Fibroblast of lung (primary cell): ENCODE measurements around the gene AADACL4. TPM values are rescaled to one million over a fixed set of nuclear protein-coding genes. Genes with fewer than 3 reads are reported as not detected.
"Not testable (repeated sequence)": the region's sequence is repeated elsewhere in the genome, so short reads cannot be mapped to it uniquely, and the experiment has no call there.

Source experiments
- DNase-seq, 2 donors: peaks; one replicate each; pipeline versions ENCODE4 v3.0.0 to v3.0.0-alpha.2; 2010; ENCODE audit warnings: low read depth in 2 of 2
- H2AFZ ChIP-seq: 2 replicates; pipeline ENCODE4 v1.5.1; 2012; ENCODE audit warnings: low read length, control low read depth, inconsistent platforms
- H3K27ac ChIP-seq: 2 replicates; pipeline ENCODE4 v1.5.1; 2011; ENCODE audit warnings: low read length, control low read depth; ENCODE audit not compliant: insufficient read depth
- H3K27me3 ChIP-seq: 2 replicates; pipeline ENCODE4 v1.5.1; 2011; ENCODE audit warnings: mild to moderate bottlenecking, low read length; ENCODE audit not compliant: control insufficient read depth, insufficient read depth
- H3K36me3 ChIP-seq: 2 replicates; pipeline ENCODE4 v1.5.1; 2011; ENCODE audit warnings: low read length; ENCODE audit not compliant: control insufficient read depth, insufficient read depth
- H3K4me1 ChIP-seq: 2 replicates; pipeline ENCODE4 v1.5.1; 2011; ENCODE audit warnings: low read length; ENCODE audit not compliant: control insufficient read depth, insufficient read depth; ENCODE audit errors: extremely low read depth
- H3K4me2 ChIP-seq: 2 replicates; pipeline ENCODE4 v1.5.1; 2011; ENCODE audit warnings: low read length, control low read depth; ENCODE audit not compliant: insufficient read depth; ENCODE audit errors: extremely low read depth
- H3K4me3 ChIP-seq, 4 experiments: fragments of 200-600 bp in 1 of 4; sonication (generic) in 1 of 4; replicated peaks in 1 of 4; 2 replicates each; pipeline ENCODE4 v1.5.1; 2011 to 2016; ENCODE audit warnings: low read length in 4 of 4, low read depth in 3 of 4, mild to moderate bottlenecking in 3 of 4, control low read depth in 2 of 4, inconsistent platforms in 1 of 4, mixed read lengths in 1 of 4; ENCODE audit not compliant: insufficient read depth in 1 of 4; ENCODE audit errors: control extremely low read depth in 1 of 4
- H3K79me2 ChIP-seq: 2 replicates; pipeline ENCODE4 v1.5.1; 2012; ENCODE audit warnings: mild to moderate bottlenecking, low read length, inconsistent platforms; ENCODE audit not compliant: control insufficient read depth, insufficient read depth
- H3K9ac ChIP-seq: 2 replicates; pipeline ENCODE4 v1.5.1; 2011; ENCODE audit warnings: mild to moderate bottlenecking, low read length, control low read depth; ENCODE audit not compliant: insufficient read depth
- H3K9me3 ChIP-seq: 2 replicates; pipeline ENCODE4 v1.5.1; 2012; ENCODE audit warnings: low read depth, low read length; ENCODE audit not compliant: control insufficient read depth, insufficient read depth
- H4K20me1 ChIP-seq: 2 replicates; pipeline ENCODE4 v1.5.1; 2011; ENCODE audit warnings: low read length; ENCODE audit not compliant: control insufficient read depth, insufficient read depth; ENCODE audit errors: extremely low read depth
- EZH2 ChIP-seq: IDR thresholded peaks from 2 replicates; pipeline ENCODE4 v1.5.1; 2012; ENCODE audit warnings: low read length, control low read depth, mild to moderate bottlenecking; ENCODE audit errors: missing control alignments
- polyA plus RNA-seq, 2 donors: library from polyadenylated mRNA; depleted of rRNA in 1 of 2; stranded (reverse) in 1 of 2; unstranded in 1 of 2; fragments of >200 nt; gene quantifications; 2 replicates each; pipeline ENCODE4 v1.2.1, GENCODE V29; 2011 to 2012; ENCODE audit warnings: missing spikeins in 1 of 2
- total RNA-seq: library from RNA; depleted of rRNA; stranded (reverse); fragments of >200 nt; gene quantifications from 2 replicates; pipeline ENCODE4 v1.2.1, GENCODE V29; 2014
- TF ChIP-seq, protein P1 (sequence below), 2 donors: IDR thresholded peaks in 1 of 2; conservative IDR thresholded peaks in 1 of 2; 1 replicate in 1 of 2; 2 replicates in 1 of 2; pipeline ENCODE4 v1.5.1; 2011 to 2012; ENCODE audit warnings: low read length in 2 of 2, control low read depth in 1 of 2, inconsistent platforms in 1 of 2, low read depth in 1 of 2, mild to moderate bottlenecking in 1 of 2

AADACL4 gene
- total and polyA plus RNA-seq, 2 donors (not counting 1 experiment from before 2014, with no cell fraction given), result not detected

DNA sequence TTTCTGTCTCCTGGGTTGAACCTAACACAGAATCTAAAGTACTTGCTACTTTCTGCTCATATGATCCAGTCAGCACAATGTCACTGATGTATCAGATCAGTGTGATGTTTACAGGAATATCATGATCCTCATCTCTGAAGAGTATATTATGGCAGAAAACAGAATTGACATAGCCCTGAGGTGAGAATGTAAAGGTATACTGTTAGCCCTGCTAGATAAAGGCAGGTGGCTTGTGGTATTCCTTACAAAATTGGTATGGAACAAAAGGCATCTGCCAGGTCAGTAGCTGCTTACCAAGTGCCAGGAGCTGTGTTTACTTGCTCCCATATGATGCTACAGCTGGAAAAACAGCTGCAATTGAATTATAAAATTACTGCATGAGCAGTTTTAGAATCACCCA, 30.5 kb downstream of the AADACL4 start:
- no peak overlapping the region for H3K4me3 ChIP-seq
- H3K9ac ChIP-seq, result no peak overlapping the region
- H3K9me3 ChIP-seq, result no peaks in the 10 kb centered on the region
- no peaks in the 10 kb centered on the region for H3K27me3 ChIP-seq
- no peak for DNase-seq
- H3K4me1 ChIP-seq, result no peaks in the 10 kb centered on the region
- no peaks in the 10 kb centered on the region for H3K79me2 ChIP-seq
- H4K20me1 ChIP-seq, result no peaks in the 10 kb centered on the region
- no peaks in the 10 kb centered on the region for H3K36me3 ChIP-seq
- no peak overlapping the region for H2AFZ ChIP-seq
- no peak overlapping the region for H3K4me2 ChIP-seq
- H3K27ac ChIP-seq, result no peak overlapping the region
- TF ChIP-seq, protein P1, sequence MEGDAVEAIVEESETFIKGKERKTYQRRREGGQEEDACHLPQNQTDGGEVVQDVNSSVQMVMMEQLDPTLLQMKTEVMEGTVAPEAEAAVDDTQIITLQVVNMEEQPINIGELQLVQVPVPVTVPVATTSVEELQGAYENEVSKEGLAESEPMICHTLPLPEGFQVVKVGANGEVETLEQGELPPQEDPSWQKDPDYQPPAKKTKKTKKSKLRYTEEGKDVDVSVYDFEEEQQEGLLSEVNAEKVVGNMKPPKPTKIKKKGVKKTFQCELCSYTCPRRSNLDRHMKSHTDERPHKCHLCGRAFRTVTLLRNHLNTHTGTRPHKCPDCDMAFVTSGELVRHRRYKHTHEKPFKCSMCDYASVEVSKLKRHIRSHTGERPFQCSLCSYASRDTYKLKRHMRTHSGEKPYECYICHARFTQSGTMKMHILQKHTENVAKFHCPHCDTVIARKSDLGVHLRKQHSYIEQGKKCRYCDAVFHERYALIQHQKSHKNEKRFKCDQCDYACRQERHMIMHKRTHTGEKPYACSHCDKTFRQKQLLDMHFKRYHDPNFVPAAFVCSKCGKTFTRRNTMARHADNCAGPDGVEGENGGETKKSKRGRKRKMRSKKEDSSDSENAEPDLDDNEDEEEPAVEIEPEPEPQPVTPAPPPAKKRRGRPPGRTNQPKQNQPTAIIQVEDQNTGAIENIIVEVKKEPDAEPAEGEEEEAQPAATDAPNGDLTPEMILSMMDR (conservative IDR thresholded peaks at IDR 0.05 in 1 of 2, IDR thresholded peaks at IDR 0.05 in 1 of 2; ENCODE audit: low read depth in 1 of 2, low read length in 2 of 2), result no peak
- no peak for TF ChIP-seq EZH2

DNA sequence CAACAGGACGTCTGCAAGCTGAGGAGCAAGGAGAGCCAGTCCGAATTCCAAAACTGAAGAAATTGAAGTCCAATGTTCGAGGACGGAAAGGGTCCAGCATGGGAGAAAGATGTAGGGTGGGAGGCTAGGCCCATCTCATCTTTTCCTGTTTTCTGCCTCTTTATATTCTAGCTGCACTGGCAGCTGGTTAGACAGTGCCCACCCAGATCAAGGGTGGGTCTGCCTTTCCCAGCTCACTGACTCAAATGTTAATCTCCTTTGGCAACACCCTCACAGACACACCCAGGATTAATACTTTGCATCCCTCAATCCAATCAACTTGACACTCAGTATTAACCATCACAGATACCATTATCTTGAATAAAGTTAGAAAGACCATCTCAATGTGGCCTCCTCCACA, 32.2 kb downstream of the AADACL4 start:
- not testable (repeated sequence) for H3K4me2 ChIP-seq, H3K4me1 ChIP-seq, H2AFZ ChIP-seq, H3K4me3 ChIP-seq, H3K79me2 ChIP-seq, H3K27me3 ChIP-seq, H3K27ac ChIP-seq, H3K9ac ChIP-seq, H3K36me3 ChIP-seq, H3K9me3 ChIP-seq, H4K20me1 ChIP-seq, DNase-seq

DNA sequence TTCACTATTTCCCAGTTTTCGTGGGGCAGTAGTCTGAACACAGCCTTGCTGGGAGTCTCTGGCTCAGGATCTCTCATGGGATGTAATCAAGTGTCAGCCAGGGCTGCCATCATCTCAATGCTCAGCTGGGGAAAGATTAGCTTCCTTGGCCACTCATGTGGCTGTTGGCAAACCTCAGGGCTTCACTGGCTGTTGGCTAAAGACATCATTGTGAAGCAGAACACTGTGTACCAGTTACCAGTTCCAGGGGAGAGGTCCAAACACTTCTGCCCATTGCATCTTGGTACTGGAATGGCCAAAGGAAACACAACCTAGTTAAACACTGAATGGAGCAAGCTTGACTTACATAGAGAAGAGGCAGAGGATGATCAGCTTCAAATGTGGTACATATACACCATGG, 33.7 kb downstream of the AADACL4 start:
- no peak overlapping the region for H3K4me3 ChIP-seq
- no peak overlapping the region for H3K27ac ChIP-seq
- H2AFZ ChIP-seq, result no peak overlapping the region
- DNase-seq, result no peak
- no peak for TF ChIP-seq EZH2
- TF ChIP-seq, protein P1 (conservative IDR thresholded peaks at IDR 0.05 in 1 of 2, IDR thresholded peaks at IDR 0.05 in 1 of 2; ENCODE audit: low read depth in 1 of 2, low read length in 2 of 2), result no peak
- no peaks in the 10 kb centered on the region for H3K79me2 ChIP-seq
- H3K4me2 ChIP-seq, result no peak overlapping the region
- no peaks in the 10 kb centered on the region for H3K4me1 ChIP-seq
- no peaks in the 10 kb centered on the region for H4K20me1 ChIP-seq
- H3K36me3 ChIP-seq, result no peaks in the 10 kb centered on the region
- no peaks in the 10 kb centered on the region for H3K27me3 ChIP-seq
- H3K9ac ChIP-seq, result no peak overlapping the region
- no peaks in the 10 kb centered on the region for H3K9me3 ChIP-seq

DNA sequence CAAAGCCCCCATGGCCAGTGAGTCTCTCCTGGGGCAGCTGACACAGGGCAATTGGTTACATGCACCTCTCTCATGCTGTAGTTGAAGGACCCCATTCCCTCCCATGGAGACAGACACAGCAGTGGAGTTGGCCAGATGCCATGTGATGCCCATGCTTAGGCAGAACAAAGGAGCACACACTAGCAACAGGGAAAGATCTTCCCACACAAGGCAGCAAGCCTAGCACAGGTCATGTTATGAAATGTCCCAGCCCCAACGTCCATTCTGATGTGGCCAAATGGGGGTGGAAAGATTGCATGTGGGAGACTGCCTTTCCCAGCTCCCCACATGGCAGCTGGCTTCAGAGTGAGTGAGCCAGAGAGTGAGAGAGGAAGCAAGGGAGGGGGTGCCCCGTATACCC, 34.5 kb downstream of the AADACL4 start:
- Histone ChIP-seq H3K4me3 (no peak overlapping the region), H4K20me1 (no peaks in the 10 kb centered on the region), H3K36me3 (no peaks in the 10 kb centered on the region), H3K9ac (no peak overlapping the region), H2AFZ (no peak overlapping the region), H3K79me2 (no peaks in the 10 kb centered on the region), H3K4me2 (no peak overlapping the region), H3K27ac (no peak overlapping the region), H3K27me3 (no peaks in the 10 kb centered on the region), H3K4me1 (no peaks in the 10 kb centered on the region), H3K9me3 (no peaks in the 10 kb centered on the region)
- TF ChIP-seq, protein P1 (conservative IDR thresholded peaks at IDR 0.05 in 1 of 2, IDR thresholded peaks at IDR 0.05 in 1 of 2; ENCODE audit: low read depth in 1 of 2, low read length in 2 of 2), result no peak
- no peak for TF ChIP-seq EZH2
- DNase-seq, result no peak
